Measurements from ENCODE around the gene RIMS1.
"Not testable (repeated sequence)": the region's sequence is repeated elsewhere in the genome, so short reads cannot be mapped to it uniquely, and the experiment has no call there.

RIMS1 gene

DNA sequence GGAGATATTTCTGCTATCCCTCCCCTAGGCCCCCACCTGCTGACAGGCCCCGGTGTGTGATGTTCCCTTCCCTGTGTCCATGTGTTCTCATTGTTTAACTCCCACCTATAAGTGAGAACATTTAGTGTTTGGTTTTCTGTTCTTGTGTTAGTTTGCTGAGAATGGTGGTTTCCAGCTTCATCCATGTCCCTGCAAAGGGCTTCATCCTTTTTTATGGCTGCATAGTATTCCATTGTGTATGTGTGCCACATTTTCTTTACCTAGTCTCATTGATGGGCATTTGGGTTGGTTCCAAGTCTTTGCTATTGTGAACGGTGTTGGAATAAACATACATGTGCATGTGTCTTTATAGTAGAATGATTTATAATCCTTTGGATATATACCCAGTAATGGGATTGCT is 448.9 kb downstream of the RIMS1 start:
- not testable (repeated sequence) for DNase-seq (ENCODE audit: low read depth, low spot score)

DNA sequence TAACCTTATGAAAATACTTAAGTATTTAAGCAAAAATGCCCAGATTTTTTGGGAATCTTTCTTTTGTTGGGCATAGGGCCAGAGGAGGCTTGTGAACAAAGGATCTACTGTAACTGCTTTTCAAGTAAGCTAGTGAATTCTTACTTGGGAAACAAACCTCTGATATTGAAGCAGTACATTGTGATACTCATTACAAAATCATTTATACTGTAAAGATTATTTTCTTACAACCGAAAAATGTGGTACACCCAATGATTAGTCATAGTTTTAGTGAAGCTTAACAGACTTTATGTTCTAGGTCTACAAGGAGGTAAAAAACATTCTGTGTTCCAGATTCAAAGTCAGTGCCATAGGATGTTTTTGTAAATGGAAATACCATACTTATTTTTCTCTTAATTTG is 462.6 kb downstream of the RIMS1 start:
- no peak for DNase-seq (ENCODE audit: low read depth, low spot score)

DNA sequence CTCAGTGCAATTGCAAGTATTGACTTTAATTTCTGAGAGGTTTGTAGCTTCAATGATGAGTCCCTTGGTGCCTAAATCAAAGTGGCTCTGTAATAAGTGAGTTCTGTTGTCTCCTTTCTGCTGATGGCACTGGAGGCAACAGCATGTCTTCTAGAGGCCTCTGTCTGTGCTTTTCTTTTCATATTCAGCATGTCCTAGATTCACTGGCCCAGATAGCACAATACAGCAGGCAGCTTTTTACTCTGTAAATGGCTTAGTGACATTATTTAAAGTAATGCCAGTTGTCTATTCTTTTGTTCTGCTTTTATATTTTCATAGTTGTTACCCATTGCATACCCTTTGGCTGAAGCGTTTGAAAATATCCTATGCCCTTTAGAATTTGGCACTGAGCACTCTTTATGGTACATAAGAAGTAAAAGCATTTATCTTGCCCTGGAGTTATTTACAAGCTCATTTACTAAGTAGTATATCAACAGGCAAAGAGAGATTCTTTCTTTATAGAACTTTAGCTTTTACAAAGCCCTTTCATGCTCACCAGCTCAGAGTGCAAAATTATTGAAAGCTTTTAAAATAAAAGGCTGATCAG is 464.0 kb downstream of the RIMS1 start:
- no peak for DNase-seq (ENCODE audit: low read depth, low spot score)

DNA sequence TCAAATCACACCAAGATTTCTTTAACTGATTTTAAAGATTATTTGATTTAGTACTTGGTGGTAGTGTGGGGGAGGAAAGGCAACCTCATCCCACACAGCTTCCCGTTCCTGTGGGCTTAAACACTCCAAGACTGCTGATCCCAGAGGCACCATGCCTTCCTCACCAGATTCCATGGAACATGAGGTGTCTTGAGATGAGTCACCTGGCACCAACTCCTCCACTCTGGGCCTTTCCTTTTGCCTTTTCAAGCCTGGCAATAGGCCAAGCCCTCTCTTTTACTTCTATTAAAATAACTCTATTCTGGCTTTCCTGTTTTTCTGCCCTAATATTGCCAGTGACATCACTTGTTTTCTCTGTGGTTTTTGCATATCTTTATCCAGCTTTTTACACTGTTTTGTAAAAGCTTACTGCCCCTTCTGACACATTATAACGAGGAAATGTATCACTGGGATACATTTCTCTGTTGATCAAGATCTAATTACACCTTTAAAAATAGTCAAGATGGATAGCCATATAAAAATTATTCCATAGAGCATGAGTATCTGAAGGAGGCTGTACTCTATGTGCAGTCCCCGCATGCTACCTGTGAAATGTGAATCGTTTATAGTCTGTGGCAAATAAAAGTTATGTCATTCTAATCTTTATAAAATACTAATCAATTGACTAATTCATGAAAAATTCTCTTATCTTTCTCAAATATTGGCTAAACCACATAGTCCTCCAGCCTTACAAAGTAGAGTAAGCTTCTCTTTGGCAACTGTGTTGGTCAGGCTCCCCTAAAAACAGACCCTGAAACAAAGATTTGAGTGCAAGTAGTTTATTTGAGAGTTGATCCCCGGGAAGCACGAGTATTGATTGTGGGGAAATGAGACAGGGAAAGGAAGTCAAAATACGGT is 477.7 kb downstream of the RIMS1 start:
- no peak for DNase-seq (ENCODE audit: low read depth, low spot score)

DNA sequence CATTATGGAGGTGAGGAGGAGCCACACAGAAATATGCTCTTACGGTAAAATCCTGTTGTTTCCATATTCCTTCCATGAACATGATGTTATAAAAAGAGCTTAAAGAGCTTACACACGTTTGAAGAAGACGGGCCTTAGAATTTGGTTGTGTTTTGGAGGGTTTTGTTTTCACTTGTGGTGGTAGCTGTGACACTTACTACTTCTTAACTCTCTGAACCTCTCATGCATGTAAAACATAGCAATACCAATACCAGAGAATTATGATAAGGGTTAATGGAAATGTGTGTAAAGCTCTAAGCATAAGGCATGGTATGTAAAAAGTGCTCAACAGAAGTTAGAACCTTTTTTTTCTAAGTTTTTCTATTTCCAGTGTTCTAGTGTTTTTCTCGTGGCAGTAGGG is 479.4 kb downstream of the RIMS1 start:
- DNase-seq (ENCODE audit: low read depth, low spot score), result no peak

DNA sequence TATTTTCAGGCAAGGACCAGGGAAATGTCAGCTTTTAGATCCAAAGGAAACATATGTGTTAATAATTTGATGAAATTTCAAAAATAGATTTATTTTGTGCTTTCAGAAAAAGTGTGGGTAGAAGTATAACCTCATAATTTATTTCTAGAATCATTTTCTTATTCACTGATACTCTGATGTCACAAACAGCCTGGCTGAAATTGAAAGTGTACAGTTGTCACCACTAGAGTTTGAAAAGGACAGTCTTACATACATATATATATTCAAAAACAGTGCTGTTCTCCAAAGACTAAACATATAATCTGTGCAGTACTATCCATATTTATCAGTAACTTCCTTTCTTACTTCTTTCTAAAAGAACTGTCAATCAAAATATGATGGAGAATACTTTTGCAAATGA is 481.1 kb downstream of the RIMS1 start:
- DNase-seq (ENCODE audit: low read depth, low spot score), result no peak

DNA sequence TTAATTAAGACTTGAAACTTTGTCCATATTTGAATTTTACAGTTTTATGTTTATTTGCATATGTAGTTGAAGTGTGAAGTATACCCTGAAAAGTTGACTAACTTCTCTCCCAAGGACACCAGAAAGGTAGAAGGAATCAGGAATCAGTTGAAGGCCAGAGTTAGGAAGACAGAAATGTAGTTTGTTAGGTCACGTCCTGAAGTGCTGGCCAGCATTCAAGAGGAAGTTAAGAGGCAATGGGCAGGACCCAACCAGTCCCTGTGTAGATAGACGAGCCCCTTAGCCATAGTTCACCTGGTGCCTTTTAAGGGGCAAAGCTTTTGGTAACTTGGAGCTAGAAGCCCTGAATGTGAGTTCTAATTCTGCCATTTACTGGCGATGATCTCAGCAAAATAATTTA is 485.1 kb downstream of the RIMS1 start:
- DNase-seq (ENCODE audit: low read depth, low spot score), result no peak

DNA sequence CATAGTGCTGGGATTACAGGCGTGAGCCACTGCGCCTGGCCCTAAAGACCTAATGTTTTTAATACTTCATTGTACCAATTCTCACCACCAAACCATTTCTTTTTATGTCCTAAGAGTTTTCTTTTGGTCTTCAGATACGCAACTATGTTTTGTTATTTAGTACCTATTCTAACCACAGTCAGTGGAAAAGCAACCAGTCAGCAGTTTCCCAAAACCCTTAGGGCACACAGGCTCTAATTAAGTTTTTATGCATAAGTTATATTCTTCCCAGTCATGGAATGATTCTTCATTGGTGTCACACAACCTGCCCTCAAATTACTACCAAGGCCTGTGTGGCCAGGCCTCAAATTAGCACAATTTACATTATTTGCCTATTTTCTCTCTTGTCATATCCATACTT is 487.8 kb downstream of the RIMS1 start:
- no peak for DNase-seq (ENCODE audit: low read depth, low spot score)

DNA sequence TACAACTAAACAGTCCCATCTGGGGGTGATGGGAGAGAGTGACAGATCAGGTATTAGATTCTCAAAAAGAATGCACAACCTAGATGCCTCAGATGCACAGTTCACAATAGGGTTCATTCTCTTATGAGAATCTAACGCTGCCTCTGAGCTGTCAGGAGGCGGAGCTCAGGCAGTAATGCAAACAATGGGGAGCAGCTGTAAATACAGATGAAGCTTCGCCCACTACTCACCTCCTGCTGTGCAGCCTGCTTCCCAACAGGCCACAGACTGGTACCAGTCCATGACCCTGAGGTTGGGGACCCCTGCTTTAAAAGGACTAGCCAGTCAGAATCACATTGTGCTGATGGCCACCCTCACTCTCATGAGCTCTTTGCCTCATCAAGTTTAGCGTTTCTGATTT is 488.5 kb downstream of the RIMS1 start:
- DNase-seq (ENCODE audit: low read depth, low spot score), result no peak

DNA sequence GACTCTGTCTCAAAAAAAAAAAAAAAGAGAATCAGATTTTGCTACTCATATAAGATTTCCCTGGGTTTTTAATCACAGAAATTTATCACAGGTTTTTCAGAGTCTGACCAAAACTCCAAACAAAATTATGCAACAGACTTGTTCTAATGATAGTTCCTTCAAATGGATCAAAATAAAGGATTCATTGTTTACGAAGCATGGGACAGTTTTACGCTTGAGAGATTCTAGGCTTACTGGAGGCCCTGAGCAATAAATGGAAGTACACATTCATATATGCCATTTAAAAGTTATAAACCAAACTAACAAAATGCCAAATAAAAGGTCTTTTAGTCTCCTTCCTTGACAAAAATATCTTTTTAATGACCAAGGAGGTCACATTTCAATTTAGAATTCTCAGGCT is 490.4 kb downstream of the RIMS1 start:
- no peak for DNase-seq (ENCODE audit: low read depth, low spot score)

DNA sequence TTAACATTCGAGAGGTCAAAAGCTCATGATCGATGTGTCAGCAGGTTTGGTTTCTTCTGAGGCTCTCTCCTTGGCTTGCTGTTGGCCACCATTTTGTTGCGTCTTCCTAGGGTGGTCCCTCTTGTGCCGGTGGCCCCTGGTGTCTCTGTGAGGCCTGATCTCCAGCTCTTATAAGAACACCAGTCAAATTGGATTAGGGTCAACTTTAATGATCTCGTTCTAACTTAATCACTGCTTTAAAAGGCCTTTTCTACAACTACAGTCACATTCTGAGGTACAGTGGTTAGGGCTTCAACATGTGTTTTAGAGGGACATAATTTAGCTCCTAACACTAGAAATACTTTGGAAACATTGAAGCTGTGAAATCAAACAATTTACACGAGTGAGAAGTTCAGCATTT is 494.7 kb downstream of the RIMS1 start:
- DNase-seq (ENCODE audit: low read depth, low spot score), result no peak

DNA sequence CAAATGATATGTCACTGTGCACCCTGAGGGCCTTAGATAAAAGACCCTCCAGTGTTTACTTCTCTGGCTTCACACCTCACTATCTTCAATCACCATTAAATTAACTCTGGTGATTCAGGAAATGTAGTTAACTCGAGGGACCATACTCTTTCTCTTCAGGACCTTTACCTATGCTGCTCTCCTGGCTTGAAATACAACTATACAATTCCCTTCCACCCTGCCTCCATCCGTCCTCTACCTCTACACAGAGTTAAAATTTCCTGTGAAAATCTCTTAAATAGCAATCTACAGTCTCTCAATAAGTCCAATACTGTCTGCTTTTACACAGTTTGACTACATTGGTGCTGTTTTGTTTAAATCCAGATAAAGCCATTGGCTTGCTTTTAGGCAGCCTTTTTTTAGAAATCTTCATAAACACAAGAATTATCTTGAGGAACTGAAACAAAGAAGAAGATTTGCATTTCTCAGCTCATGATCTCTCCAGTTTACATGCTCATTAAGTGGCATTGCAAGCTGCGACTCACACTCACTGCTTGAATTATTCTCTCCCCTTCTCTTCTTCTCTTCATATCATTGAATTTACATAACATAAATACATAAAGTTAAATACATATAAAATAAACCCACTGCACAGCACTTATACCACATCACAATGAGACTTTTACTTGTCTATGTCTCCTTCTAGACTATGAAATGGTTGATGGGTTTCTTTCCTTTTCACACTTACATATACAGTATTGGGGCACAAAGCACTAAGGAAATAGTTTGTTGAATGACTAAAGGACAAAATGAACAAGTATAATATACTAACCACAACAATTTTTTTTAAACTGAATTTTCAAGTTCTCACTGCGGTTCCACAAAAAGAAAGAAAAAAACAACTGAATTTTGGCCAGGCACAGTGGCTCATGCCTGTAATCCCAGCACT is 496.5 kb downstream of the RIMS1 start:
- no peak for DNase-seq (ENCODE audit: low read depth, low spot score)

DNA sequence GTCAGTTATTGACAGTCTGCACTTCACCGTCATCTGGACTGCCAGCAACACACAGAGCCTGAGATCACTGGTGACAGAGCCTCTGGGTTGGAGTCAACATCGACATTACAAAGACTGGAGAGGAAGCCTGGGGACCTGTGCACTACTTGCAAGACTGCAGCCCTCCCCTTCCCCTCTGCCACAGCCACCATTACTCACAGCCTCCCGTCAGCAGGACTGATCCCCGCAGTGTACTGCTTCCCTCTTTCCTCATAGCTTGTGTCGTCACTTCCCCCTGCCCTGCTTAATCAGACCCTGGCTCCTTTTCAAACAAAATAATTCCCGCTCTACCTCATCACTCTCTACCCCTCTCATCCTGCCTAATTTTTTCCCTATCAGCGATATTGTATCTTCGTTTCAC is 500.0 kb downstream of the RIMS1 start:
- DNase-seq (ENCODE audit: low read depth, low spot score), result no peak

DNA sequence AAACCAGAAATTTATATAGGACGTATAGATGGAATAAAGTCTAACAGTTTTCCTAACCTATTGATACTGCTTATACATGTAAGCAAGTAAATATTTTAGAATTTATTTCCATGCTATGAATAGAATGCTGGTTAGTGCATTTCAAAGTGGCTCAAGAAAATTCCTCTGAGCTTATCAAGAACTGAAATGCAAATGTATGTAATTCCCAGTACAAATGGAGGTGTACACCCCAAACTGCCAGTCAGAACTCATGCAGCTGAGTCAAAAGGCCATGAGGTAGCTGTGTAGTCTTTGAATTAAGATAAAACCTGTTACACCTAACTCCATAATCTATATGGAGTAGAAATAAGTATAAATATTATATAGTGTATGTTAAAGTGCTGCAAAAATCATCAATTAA is 503.3 kb downstream of the RIMS1 start:
- no peak for DNase-seq (ENCODE audit: low read depth, low spot score)

DNA sequence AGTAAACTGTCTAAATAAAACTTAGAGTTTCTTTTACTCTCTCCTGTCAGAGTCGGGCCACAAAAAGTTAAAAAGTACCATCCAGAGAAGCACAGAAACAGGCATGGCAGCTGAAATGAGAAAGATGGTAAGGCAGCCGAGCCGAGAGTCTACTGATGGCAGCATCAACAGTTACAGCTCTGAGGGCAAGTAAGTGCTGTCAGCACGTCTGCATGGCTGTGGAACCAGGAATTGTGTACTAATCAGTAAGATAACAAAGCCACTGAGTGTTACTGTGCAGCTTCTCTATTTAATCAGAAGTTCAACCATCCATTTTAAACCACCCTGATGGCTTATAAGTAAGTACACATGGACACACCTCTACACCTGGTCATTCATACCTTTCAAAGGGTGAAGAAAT is 504.2 kb downstream of the RIMS1 start:
- no peak for DNase-seq (ENCODE audit: low read depth, low spot score)

DNA sequence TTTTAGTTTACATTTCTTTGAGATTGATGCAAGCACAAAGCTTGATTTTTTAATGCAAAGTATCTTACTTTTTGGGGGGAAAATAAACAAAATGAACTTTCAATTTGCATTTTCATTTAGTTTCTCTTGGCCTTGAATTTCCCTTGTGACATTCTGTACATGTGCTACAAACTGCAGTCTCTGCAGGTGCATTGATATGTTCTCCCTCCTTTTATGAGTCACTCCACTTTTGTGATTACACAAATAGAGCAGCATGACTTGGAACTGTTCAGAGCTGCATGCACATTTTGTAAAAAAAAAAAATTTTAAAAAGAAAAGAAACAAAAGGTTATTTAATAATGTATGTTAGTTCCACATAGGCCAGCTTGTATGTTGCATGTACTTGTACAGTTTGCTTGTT is 515.5 kb downstream of the RIMS1 start:
- no peak for DNase-seq (ENCODE audit: low read depth, low spot score)

DNA sequence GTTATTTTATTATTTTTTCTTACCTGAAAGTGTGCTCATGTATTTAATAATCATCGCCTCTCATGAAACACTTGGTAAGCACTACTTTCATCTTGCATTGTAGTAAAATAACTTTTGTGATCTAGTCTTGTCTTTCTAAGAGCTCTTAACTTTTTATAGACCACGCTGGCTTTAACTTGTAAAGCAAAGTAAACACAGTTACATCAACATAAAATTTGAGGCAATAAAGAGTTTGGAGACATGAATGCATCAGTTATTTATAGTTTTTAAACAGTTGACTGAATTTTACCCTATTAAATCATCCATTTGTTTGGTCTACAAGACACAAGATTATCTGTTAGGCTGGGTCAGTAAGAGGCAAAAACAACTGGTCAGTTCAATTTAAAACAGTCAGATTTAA is 517.1 kb downstream of the RIMS1 start:
- DNase-seq (ENCODE audit: low read depth, low spot score), result no peak

DNA sequence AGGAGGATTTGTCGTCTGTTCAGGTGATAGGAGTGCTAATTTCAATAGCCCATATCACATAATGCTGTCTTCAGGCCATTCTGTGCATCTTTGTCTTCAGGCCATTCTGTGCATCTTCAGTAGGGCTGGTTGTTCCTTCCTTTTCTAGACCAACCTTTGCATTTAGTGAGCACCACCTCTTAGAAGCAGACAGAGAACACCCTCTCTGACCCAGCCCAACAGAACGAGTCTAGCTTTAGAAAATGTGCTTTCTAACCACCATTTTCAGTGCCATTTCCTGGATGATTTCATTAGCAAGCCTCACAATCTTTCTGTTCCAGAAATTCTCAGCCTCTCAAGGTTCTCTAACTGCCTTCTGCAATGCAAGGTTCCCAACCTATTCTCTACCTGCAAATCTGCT is 520.2 kb downstream of the RIMS1 start:
- no peak for DNase-seq (ENCODE audit: low read depth, low spot score)

DNA sequence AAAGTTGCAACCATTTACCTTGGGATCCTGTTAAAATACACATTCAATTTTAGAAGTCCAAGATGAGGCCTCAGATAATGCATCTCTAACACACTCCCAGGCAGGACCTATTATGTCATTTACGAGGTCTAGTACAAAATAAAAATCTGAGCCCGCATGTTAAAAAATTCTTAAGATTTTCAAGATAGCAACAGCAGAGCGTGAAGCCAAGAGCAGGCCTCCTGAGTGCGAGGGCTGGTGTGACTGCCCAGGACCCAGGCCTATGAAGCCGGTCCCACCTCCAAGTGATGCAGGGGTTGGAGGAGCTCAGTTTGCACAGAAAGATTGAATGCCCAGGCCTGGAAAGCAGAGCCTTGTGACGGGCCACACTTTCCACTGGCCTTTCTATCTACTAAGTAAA is 524.4 kb downstream of the RIMS1 start:
- DNase-seq (ENCODE audit: low read depth, low spot score), result no peak

DNA sequence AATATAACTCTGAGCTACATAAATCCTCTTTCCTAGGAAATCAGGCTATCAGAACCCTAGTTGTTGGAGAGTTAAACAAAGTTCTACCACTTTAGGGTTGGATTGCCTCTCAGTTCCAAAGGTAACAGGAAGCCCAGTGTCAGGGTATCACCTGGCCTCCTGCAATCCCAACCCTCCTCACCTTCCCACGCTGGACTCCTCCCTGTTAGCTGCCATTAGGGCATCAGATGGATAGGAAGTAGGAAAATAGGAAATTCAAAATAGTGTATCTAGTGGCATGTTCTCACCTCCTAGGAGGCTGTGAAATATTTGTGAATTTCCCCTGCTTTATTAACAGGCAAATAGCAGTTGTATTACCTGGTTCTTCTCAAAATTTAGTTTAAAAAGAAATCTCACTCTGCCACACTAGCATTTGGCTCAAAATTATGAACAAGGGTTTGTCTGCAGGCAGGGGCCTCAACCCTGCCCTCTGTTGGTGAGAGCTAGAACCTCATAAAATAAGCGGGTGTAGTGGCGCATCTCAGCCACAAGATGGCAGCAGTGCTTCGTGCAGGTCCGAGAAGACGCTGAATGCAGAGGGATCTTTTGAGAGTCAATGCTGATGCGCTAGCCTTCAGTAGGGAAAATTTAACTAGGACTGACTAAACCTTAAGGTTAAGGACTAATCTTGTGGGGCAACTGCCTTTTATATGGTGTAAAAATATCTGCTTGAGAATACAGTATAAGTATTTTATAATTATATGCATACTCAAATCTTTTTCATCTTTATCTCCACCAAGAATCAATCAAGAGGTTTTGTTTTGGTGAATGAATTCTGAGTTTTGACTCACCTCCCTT is 525.7 kb downstream of the RIMS1 start:
- DNase-seq (ENCODE audit: low read depth, low spot score), result peak; percentile 15

DNA sequence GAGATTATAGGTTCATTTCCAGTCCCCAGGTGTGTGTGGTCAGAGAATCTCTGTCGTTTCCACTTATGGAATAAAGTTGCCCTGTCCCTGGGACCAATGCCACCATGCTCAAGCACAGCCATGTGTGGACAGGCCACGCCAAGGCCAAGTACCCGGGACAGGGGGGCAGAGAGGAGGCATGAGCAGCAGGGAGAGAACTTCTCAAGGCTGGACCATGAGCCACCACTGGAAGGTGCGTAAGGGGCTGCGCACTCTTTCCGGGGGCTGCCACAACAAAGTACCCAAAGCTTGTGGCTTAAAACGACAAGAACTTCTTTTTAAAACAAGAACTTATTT is 526.3 kb downstream of the RIMS1 start:
- DNase-seq (ENCODE audit: low read depth, low spot score), result no peak

DNA sequence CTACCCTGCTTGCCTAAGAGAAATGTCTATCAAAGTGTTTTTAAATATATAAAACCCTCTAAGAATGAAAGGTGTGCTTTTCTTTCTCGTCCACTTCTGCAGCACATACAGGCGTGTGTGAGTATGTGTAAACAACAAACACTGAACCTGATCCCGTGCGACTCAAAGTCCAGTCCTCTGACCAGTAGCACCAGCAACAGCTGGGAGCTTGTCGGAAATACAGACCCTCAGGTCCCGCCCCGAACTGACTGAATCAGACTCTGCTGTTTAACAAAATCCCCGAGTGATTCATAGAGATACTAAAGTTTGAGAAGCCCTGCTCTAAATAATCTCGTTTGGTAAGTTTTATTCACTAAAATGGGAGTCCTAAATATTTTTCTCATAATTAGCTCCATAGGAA is 527.5 kb downstream of the RIMS1 start:
- DNase-seq (ENCODE audit: low read depth, low spot score), result no peak

All from iPS DF 19.7 (cell line).